Gastrocnemius medialis (tissue), 4 donors: ENCODE measurements around the gene CADM2.

ENCODE experiments used
- POLR2A ChIP-seq, 2 donors: fragments of 450-650 bp; IDR thresholded peaks; one replicate each; pipeline ENCODE4 v1.6.1; 2017; ENCODE audit warnings: antibody characterized with exemption in 2 of 2, mild to moderate bottlenecking in 2 of 2, moderate library complexity in 2 of 2
- TF ChIP-seq, protein P1 (sequence below), 5 experiments: fragments of 450-650 bp in 3 of 5; fragments of 200-600 bp in 2 of 5; sonication (generic) in 2 of 5; IDR thresholded peaks in 4 of 5; conservative IDR thresholded peaks in 1 of 5; 1 replicate in 4 of 5; 2 replicates in 1 of 5; pipeline ENCODE4 v1.5.1; 2016 to 2019; ENCODE audit warnings: antibody characterized with exemption in 5 of 5, mild to moderate bottlenecking in 3 of 5, moderate library complexity in 3 of 5

- TF ChIP-seq POLR2A (IDR thresholded peaks at IDR 0.05), result no peak
- TF ChIP-seq, protein P1, sequence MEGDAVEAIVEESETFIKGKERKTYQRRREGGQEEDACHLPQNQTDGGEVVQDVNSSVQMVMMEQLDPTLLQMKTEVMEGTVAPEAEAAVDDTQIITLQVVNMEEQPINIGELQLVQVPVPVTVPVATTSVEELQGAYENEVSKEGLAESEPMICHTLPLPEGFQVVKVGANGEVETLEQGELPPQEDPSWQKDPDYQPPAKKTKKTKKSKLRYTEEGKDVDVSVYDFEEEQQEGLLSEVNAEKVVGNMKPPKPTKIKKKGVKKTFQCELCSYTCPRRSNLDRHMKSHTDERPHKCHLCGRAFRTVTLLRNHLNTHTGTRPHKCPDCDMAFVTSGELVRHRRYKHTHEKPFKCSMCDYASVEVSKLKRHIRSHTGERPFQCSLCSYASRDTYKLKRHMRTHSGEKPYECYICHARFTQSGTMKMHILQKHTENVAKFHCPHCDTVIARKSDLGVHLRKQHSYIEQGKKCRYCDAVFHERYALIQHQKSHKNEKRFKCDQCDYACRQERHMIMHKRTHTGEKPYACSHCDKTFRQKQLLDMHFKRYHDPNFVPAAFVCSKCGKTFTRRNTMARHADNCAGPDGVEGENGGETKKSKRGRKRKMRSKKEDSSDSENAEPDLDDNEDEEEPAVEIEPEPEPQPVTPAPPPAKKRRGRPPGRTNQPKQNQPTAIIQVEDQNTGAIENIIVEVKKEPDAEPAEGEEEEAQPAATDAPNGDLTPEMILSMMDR (IDR thresholded peaks at IDR 0.05 in 4 of 5, conservative IDR thresholded peaks at IDR 0.05 in 1 of 5), result no peak
Observed at GRCh38 chr3:85041562-85042055, 82.8 kb downstream of the CADM2 start.
